GM23338 (cell line): ENCODE measurements around the gene EFCAB12. TPM values are rescaled to one million over a fixed set of nuclear protein-coding genes. Genes with fewer than 3 reads are reported as not detected.

Experiments used
- ATAC-seq: fragments of 200-7000 bp; cut with Tn5 transposase; 3 replicates; pipeline ENCODE4 v1.9.1; 2020
- DNase-seq: peaks from one replicate; pipeline ENCODE4 v3.0.0-alpha.2; 2015; ENCODE audit warnings: low spot score
- H2AFZ ChIP-seq: fragments of 200-600 bp; sonication (generic); 2 replicates; pipeline ENCODE4 v1.8.0; 2016; ENCODE audit warnings: antibody characterized with exemption, mild to moderate bottlenecking, moderate library complexity
- H3F3A ChIP-seq: fragments of 200-600 bp; sonication (generic); replicated peaks from 2 replicates; pipeline ENCODE4 v1.8.0; 2017; ENCODE audit warnings: antibody characterized with exemption, mixed run types, low read depth
- H3K27ac ChIP-seq: fragments of 200-600 bp; sonication (generic); 2 replicates; pipeline ENCODE4 v1.6.1; 2016; ENCODE audit warnings: low read depth
- H3K27me3 ChIP-seq: fragments of 200-600 bp; sonication (generic); 2 replicates; pipeline ENCODE4 v1.8.0; 2016; ENCODE audit warnings: mild to moderate bottlenecking, mixed run types, moderate library complexity; ENCODE audit not compliant: insufficient read depth
- H3K36me3 ChIP-seq: fragments of 200-600 bp; sonication (generic); 2 replicates; pipeline ENCODE4 v1.8.0; 2016; ENCODE audit warnings: mild to moderate bottlenecking; ENCODE audit not compliant: insufficient read depth
- H3K4me1 ChIP-seq: fragments of 200-600 bp; sonication (generic); 2 replicates; pipeline ENCODE4 v1.8.0; 2016; ENCODE audit warnings: mild to moderate bottlenecking, moderate library complexity; ENCODE audit not compliant: insufficient read depth
- H3K4me2 ChIP-seq: fragments of 200-600 bp; sonication (generic); 2 replicates; pipeline ENCODE4 v1.7.1; 2017; ENCODE audit warnings: mixed run types
- H3K4me3 ChIP-seq: fragments of 200-600 bp; sonication (generic); 2 replicates; pipeline ENCODE4 v1.6.1; 2016; ENCODE audit warnings: mixed run types
- H3K79me2 ChIP-seq: fragments of 200-600 bp; sonication (generic); replicated peaks from 2 replicates; pipeline ENCODE4 v1.8.0; 2017; ENCODE audit warnings: mild to moderate bottlenecking; ENCODE audit not compliant: insufficient read depth
- H3K9me2 ChIP-seq: fragments of 200-600 bp; sonication (generic); 2 replicates; pipeline ENCODE4 v1.8.0; 2017; ENCODE audit not compliant: insufficient read depth
- H4K20me1 ChIP-seq: fragments of 200-600 bp; sonication (generic); replicated peaks from 2 replicates; pipeline ENCODE4 v1.8.0; 2017; ENCODE audit warnings: mild to moderate bottlenecking; ENCODE audit not compliant: insufficient read depth
- H3K27ac Mint-ChIP-seq: 2 replicates; pipeline ENCODE4 v1.8.0; 2020; ENCODE audit warnings: inconsistent platforms, mild to moderate bottlenecking, moderate library complexity, mixed read lengths
- H3K27me3 Mint-ChIP-seq: 3 replicates; pipeline ENCODE4 v1.8.0; 2022; ENCODE audit warnings: low read depth, mild to moderate bottlenecking, moderate library complexity, mixed read lengths, inconsistent platforms; ENCODE audit not compliant: insufficient read depth, poor library complexity
- H3K36me3 Mint-ChIP-seq: 3 replicates; pipeline ENCODE4 v1.8.0; 2021; ENCODE audit warnings: low read depth, mild to moderate bottlenecking, inconsistent platforms, moderate library complexity, mixed read lengths
- H3K4me1 Mint-ChIP-seq: 3 replicates; pipeline ENCODE4 v1.8.0; 2020; ENCODE audit warnings: mild to moderate bottlenecking, inconsistent platforms, mixed read lengths
- H3K4me3 Mint-ChIP-seq: 3 replicates; pipeline ENCODE4 v1.8.0; 2021; ENCODE audit warnings: moderate library complexity, mild to moderate bottlenecking, inconsistent platforms, mixed read lengths
- H3K9me3 Mint-ChIP-seq: 3 replicates; pipeline ENCODE4 v1.8.0; 2020; ENCODE audit warnings: moderate library complexity, mild to moderate bottlenecking, inconsistent platforms, mixed read lengths
- CREB1 ChIP-seq: fragments of 250-450 bp; sonication (Bioruptor Pico); IDR thresholded peaks from 2 replicates; pipeline ENCODE4 v1.5.0; 2020; ENCODE audit warnings: low read depth, mild to moderate bottlenecking, moderate library complexity
- EZH2 ChIP-seq: fragments of 200-600 bp; sonication (generic); IDR thresholded peaks from one replicate; pipeline ENCODE4 v1.8.0; 2017; ENCODE audit warnings: antibody characterized with exemption, mild to moderate bottlenecking, low read depth; ENCODE audit not compliant: unreplicated experiment
- EZH2phosphoT487 ChIP-seq: fragments of 200-600 bp; sonication (generic); IDR thresholded peaks from one replicate; pipeline ENCODE4 v1.8.1; 2018; ENCODE audit warnings: antibody characterized with exemption; ENCODE audit not compliant: unreplicated experiment
- JUNB ChIP-seq: IDR thresholded peaks from one replicate; pipeline ENCODE4 v1.6.1; 2016; ENCODE audit warnings: antibody characterized with exemption; ENCODE audit not compliant: unreplicated experiment
- NANOG ChIP-seq: IDR thresholded peaks from 2 replicates; pipeline ENCODE4 v1.6.1; 2016; ENCODE audit warnings: antibody characterized with exemption, borderline replicate concordance
- POLR2AphosphoS5 ChIP-seq: IDR thresholded peaks from 2 replicates; pipeline ENCODE4 v1.6.1; 2016; ENCODE audit warnings: antibody characterized with exemption, low read depth
- REST ChIP-seq: IDR thresholded peaks from one replicate; pipeline ENCODE4 v1.6.1; 2018; ENCODE audit warnings: antibody characterized with exemption; ENCODE audit not compliant: unreplicated experiment
- STAT1 ChIP-seq: IDR thresholded peaks from one replicate; pipeline ENCODE4 v1.6.1; 2016; ENCODE audit warnings: antibody characterized with exemption; ENCODE audit not compliant: unreplicated experiment
- ZNF114 ChIP-seq: fragments of 250-450 bp; sonication (Bioruptor Pico); IDR thresholded peaks from 2 replicates; pipeline ENCODE4 v1.5.0; 2020; ENCODE audit warnings: mild to moderate bottlenecking, moderate library complexity
- ZNF331 ChIP-seq: fragments of 250-450 bp; sonication (Bioruptor Pico); IDR thresholded peaks from 2 replicates; pipeline ENCODE4 v1.5.0; 2020; ENCODE audit warnings: low read depth, mild to moderate bottlenecking, moderate library complexity
- polyA plus RNA-seq: library from polyadenylated mRNA; unstranded; fragments of >200 nt; fragmentation: Nextera tagmentation; extraction: Ambion mirVana; gene quantifications from 2 replicates; pipeline ENCODE4 v1.2.1, GENCODE V29; 2016
- total RNA-seq: library from RNA; depleted of rRNA; stranded (reverse); fragments of >200 nt; shearing (Covaris generic); gene quantifications from 2 replicates; pipeline ENCODE4 v1.2.3, GENCODE V29; 2014
- TF ChIP-seq, protein P1 (sequence below): IDR thresholded peaks from 2 replicates; pipeline ENCODE4 v1.6.1; 2016; ENCODE audit warnings: antibody characterized with exemption
- TF ChIP-seq, protein P2 (sequence below), 2 experiments: fragments of 200-600 bp in 1 of 2; sonication (generic) in 1 of 2; conservative IDR thresholded peaks; 2 replicates each; pipeline versions ENCODE4 v1.5.1 to v1.6.1; 2016 to 2017; ENCODE audit warnings: antibody characterized with exemption in 2 of 2, low read depth in 2 of 2, mild to moderate bottlenecking in 2 of 2, moderate library complexity in 1 of 2
- TF ChIP-seq, protein P3 (sequence below): fragments of 250-450 bp; sonication (Bioruptor Pico); IDR thresholded peaks from 2 replicates; pipeline ENCODE4 v1.5.0; 2020; ENCODE audit warnings: mild to moderate bottlenecking, moderate library complexity

The EFCAB12 gene
- total and polyA plus RNA-seq, 2 experiments from 2014 or later, result 0.24 to 0.65 TPM

- no peaks in the 10 kb centered on the region for H3K9me2 ChIP-seq
- no peaks in the 10 kb centered on the region for H4K20me1 ChIP-seq
- H3K4me2 ChIP-seq, result no peak overlapping the region
- no peaks in the 10 kb centered on the region for H3K36me3 ChIP-seq
- H3K79me2 ChIP-seq, result no peaks in the 10 kb centered on the region
- Mint-ChIP-seq H3K9me3 (no peaks in the 10 kb centered on the region), H3K27me3 (peaks cover 12% of the 10 kb centered on the region), H3K36me3 (no peaks in the 10 kb centered on the region), H3K4me1 (peaks cover 4% of the 10 kb centered on the region), H3K4me3 (no peak overlapping the region), H3K27ac (no peak overlapping the region)
- H3F3A ChIP-seq, result no peaks in the 10 kb centered on the region
- H3K4me3 ChIP-seq, result no peak overlapping the region
- no peaks in the 10 kb centered on the region for H3K4me1 ChIP-seq
- no peak overlapping the region for H2AFZ ChIP-seq
- ATAC-seq (no peak; the same call in 2 of the 3 replicates), DNase-seq (no peak)
- H3K27ac ChIP-seq, result no peak overlapping the region
- no peak for TF ChIP-seq EZH2
- TF ChIP-seq ZNF114 (CRISPR knock-in tag), result no peak
- TF ChIP-seq, protein P1, sequence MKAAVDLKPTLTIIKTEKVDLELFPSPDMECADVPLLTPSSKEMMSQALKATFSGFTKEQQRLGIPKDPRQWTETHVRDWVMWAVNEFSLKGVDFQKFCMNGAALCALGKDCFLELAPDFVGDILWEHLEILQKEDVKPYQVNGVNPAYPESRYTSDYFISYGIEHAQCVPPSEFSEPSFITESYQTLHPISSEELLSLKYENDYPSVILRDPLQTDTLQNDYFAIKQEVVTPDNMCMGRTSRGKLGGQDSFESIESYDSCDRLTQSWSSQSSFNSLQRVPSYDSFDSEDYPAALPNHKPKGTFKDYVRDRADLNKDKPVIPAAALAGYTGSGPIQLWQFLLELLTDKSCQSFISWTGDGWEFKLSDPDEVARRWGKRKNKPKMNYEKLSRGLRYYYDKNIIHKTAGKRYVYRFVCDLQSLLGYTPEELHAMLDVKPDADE, result no peak
- no peak for TF ChIP-seq EZH2phosphoT487
- TF ChIP-seq STAT1, result no peak
- TF ChIP-seq ZNF331, result no peak
- no peak for TF ChIP-seq JUNB
- TF ChIP-seq POLR2AphosphoS5, result no peak
- no peak for TF ChIP-seq CREB1
- TF ChIP-seq, protein P2, sequence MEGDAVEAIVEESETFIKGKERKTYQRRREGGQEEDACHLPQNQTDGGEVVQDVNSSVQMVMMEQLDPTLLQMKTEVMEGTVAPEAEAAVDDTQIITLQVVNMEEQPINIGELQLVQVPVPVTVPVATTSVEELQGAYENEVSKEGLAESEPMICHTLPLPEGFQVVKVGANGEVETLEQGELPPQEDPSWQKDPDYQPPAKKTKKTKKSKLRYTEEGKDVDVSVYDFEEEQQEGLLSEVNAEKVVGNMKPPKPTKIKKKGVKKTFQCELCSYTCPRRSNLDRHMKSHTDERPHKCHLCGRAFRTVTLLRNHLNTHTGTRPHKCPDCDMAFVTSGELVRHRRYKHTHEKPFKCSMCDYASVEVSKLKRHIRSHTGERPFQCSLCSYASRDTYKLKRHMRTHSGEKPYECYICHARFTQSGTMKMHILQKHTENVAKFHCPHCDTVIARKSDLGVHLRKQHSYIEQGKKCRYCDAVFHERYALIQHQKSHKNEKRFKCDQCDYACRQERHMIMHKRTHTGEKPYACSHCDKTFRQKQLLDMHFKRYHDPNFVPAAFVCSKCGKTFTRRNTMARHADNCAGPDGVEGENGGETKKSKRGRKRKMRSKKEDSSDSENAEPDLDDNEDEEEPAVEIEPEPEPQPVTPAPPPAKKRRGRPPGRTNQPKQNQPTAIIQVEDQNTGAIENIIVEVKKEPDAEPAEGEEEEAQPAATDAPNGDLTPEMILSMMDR (conservative IDR thresholded peaks at IDR 0.05; ENCODE audit: low read depth in 2 of 2), result no peak
- TF ChIP-seq, protein P3, sequence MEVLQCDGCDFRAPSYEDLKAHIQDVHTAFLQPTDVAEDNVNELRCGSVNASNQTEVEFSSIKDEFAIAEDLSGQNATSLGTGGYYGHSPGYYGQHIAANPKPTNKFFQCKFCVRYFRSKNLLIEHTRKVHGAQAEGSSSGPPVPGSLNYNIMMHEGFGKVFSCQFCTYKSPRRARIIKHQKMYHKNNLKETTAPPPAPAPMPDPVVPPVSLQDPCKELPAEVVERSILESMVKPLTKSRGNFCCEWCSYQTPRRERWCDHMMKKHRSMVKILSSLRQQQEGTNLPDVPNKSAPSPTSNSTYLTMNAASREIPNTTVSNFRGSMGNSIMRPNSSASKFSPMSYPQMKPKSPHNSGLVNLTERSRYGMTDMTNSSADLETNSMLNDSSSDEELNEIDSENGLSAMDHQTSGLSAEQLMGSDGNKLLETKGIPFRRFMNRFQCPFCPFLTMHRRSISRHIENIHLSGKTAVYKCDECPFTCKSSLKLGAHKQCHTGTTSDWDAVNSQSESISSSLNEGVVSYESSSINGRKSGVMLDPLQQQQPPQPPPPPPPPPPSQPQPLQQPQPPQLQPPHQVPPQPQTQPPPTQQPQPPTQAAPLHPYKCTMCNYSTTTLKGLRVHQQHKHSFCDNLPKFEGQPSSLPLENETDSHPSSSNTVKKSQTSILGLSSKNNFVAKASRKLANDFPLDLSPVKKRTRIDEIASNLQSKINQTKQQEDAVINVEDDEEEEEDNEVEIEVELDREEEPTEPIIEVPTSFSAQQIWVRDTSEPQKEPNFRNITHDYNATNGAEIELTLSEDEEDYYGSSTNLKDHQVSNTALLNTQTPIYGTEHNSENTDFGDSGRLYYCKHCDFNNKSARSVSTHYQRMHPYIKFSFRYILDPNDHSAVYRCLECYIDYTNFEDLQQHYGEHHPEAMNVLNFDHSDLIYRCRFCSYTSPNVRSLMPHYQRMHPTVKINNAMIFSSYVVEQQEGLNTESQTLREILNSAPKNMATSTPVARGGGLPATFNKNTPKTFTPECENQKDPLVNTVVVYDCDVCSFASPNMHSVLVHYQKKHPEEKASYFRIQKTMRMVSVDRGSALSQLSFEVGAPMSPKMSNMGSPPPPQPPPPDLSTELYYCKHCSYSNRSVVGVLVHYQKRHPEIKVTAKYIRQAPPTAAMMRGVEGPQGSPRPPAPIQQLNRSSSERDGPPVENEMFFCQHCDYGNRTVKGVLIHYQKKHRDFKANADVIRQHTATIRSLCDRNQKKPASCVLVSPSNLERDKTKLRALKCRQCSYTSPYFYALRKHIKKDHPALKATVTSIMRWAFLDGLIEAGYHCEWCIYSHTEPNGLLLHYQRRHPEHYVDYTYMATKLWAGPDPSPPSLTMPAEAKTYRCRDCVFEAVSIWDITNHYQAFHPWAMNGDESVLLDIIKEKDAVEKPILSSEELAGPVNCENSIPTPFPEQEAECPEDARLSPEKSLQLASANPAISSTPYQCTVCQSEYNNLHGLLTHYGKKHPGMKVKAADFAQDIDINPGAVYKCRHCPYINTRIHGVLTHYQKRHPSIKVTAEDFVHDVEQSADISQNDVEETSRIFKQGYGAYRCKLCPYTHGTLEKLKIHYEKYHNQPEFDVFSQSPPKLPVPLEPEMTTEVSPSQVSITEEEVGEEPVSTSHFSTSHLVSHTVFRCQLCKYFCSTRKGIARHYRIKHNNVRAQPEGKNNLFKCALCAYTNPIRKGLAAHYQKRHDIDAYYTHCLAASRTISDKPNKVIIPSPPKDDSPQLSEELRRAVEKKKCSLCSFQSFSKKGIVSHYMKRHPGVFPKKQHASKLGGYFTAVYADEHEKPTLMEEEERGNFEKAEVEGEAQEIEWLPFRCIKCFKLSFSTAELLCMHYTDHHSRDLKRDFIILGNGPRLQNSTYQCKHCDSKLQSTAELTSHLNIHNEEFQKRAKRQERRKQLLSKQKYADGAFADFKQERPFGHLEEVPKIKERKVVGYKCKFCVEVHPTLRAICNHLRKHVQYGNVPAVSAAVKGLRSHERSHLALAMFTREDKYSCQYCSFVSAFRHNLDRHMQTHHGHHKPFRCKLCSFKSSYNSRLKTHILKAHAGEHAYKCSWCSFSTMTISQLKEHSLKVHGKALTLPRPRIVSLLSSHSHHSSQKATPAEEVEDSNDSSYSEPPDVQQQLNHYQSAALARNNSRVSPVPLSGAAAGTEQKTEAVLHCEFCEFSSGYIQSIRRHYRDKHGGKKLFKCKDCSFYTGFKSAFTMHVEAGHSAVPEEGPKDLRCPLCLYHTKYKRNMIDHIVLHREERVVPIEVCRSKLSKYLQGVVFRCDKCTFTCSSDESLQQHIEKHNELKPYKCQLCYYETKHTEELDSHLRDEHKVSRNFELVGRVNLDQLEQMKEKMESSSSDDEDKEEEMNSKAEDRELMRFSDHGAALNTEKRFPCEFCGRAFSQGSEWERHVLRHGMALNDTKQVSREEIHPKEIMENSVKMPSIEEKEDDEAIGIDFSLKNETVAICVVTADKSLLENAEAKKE (CRISPR knock-in tag), result no peak
- no peak for TF ChIP-seq NANOG
- no peak for TF ChIP-seq REST
- no peaks in the 10 kb centered on the region for H3K27me3 ChIP-seq
These were observed 75.5 kb downstream of the EFCAB12 start for GRCh38 chr3:129352650-129353588.
